ENCODE data around the gene GET3. TPM values are rescaled to one million over a fixed set of nuclear protein-coding genes. Genes with fewer than 3 reads are reported as not detected.
A peak's percentile ranks its signal among the peaks of the same experiment; 100 is the strongest.

The GET3 gene
- total and polyA plus RNA-seq, 2 donors (not counting 1 experiment from before 2014, with no cell fraction given): 37.2 to 61.7 TPM

DNA sequence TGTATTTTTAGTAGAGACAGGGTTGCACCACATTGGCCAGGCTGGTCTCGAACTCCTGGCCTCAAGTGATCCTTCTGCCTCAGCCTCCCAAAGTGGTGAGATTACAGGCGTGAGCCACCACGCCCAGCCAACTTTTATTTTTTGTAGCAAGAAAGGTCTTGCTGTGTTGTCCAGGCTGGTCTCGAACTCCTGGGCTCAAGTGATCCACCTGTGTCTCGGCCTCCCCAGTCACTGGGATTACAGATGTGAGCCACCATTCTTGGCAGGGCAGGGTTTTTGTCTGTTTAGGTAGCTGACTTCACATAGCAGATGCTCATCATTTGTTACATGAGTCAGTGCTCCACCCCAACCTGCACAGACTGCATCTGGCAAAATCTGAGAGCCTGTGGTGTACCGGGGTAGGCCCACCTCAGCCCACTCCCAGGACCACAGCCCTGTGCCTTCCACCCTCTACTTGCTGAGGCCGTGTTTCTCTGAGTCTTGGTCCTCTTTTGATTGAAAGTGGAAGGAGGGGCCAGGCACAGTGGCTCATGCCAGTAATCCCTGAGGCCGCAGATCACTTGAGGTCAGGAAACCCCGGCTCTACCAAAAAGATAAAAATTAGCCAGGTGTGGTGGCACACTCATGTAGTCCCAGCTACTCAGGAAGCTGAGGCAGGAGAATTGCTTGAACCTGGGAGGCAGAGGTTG, 9.4 kb upstream of the GET3 start:
- Histone ChIP-seq H3K4me3 (ENCODE audit: control extremely low read depth in 1 of 5, extremely low read depth in 1 of 5, insufficient read depth in 1 of 5, low read depth in 2 of 5, low read length in 4 of 5) (no peak overlapping the region), H4K20me1 (ENCODE audit: control insufficient read depth, insufficient read depth, low read length, poor library complexity, severe bottlenecking) (peaks cover 43% of the 10 kb centered on the region), H3K79me2 (ENCODE audit: control insufficient read depth, insufficient read depth, low read length) (peaks cover 74% of the 10 kb centered on the region), H2AFZ (ENCODE audit: insufficient read depth, low read depth, low read length, poor library complexity, severe bottlenecking) (no peak overlapping the region), H3K9me3 (ENCODE audit: control extremely low read depth in 1 of 3, control insufficient read depth in 2 of 3, insufficient read depth in 1 of 3, low read length in 2 of 3) (no peaks in the 10 kb centered on the region), H3K4me2 (replicated peaks; ENCODE audit: low read depth, low read length, poor library complexity, severe bottlenecking) (no peak overlapping the region), H3K27ac (ENCODE audit: low read length in 2 of 2) (peak overlapping the region in 1 of 2 donors; percentile 48), H3K36me3 (replicated peaks in 1 of 2; ENCODE audit: control extremely low read depth in 1 of 2, control insufficient read depth in 1 of 2, extremely low read depth in 1 of 2, insufficient read depth in 2 of 2, low read length in 1 of 2) (peaks cover 2 to 36% of the 10 kb centered on the region in 2 experiments), H3K4me1 (ENCODE audit: control insufficient read depth in 2 of 2, insufficient read depth in 2 of 2, low read length in 2 of 2) (peaks cover 49 to 66% of the 10 kb centered on the region in 2 donors), H3K27me3 (replicated peaks in 1 of 4; ENCODE audit: control extremely low read depth in 1 of 4, control insufficient read depth in 3 of 4, insufficient read depth in 4 of 4, low read length in 3 of 4) (no peaks in the 10 kb centered on the region), H3K9ac (ENCODE audit: low read length) (no peak overlapping the region)
- ChIA-PET CTCF (interaction anchor here (0.6 to 1.1 kb wide), 3 partner anchors 17 to 32 kb away, joined by 3 to 4 read pairs (median 4); no protein-coding TSS in a partner anchor), POLR2A (no interaction called here)
- Mint-ChIP-seq H3K27me3 (no peaks in the 10 kb centered on the region), H3K9me3 (ENCODE audit: insufficient read depth) (no peaks in the 10 kb centered on the region), H3K4me1 (peaks cover 56% of the 10 kb centered on the region), H3K4me3 (no peak overlapping the region), H3K27ac (peak overlapping the region; percentile 20)
- 96% methylated on average over 7 of the region's 9 CpGs for WGBS (ENCODE audit: insufficient coverage)
- intact Hi-C loops (cut with micrococcal nuclease): no loop called here
- DNase-seq (no peak), ATAC-seq (ENCODE audit: low read depth) (no peak)
- TF ChIP-seq, protein P1, sequence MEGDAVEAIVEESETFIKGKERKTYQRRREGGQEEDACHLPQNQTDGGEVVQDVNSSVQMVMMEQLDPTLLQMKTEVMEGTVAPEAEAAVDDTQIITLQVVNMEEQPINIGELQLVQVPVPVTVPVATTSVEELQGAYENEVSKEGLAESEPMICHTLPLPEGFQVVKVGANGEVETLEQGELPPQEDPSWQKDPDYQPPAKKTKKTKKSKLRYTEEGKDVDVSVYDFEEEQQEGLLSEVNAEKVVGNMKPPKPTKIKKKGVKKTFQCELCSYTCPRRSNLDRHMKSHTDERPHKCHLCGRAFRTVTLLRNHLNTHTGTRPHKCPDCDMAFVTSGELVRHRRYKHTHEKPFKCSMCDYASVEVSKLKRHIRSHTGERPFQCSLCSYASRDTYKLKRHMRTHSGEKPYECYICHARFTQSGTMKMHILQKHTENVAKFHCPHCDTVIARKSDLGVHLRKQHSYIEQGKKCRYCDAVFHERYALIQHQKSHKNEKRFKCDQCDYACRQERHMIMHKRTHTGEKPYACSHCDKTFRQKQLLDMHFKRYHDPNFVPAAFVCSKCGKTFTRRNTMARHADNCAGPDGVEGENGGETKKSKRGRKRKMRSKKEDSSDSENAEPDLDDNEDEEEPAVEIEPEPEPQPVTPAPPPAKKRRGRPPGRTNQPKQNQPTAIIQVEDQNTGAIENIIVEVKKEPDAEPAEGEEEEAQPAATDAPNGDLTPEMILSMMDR (IDR thresholded peaks at IDR 0.05): no peak
- TF ChIP-seq EZH2 (IDR thresholded peaks at IDR 0.05; ENCODE audit: borderline replicate concordance, insufficient read depth, low read depth, low read length, poor library complexity, severe bottlenecking): no peak

DNA sequence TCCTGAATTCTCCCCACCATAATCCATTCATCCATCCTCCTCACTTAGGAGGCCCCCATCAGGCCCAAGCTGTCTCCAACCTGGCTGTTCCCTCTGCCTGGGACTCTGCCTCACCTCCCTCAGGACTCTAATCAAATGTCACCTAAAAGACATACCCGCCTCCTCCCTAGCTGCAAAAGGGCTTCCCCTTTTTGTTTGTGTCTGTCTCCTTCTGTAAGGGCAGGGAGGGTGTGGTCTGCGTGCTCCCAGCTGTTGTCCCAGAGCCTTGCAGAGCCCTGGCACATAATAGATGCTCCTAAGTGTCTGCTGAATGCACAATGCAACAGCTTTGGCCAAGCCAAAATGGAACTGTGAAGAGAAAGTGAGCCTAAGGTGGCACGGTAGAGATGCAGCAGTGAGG, 7.2 kb upstream of the GET3 start:
- H3K4me3 Mint-ChIP-seq: peak overlapping the region; percentile 83

More for the DNA sequence above, 7.2 kb upstream of the GET3 start:
- peaks cover 77% of the 10 kb centered on the region for H3K79me2 ChIP-seq (ENCODE audit: control insufficient read depth, insufficient read depth, low read length)
- WGBS (ENCODE audit: insufficient coverage): 40% methylated on average over 1 of the region's 3 CpGs
- TF ChIP-seq, protein P1 (IDR thresholded peaks at IDR 0.05): no peak
- TF ChIP-seq EZH2 (IDR thresholded peaks at IDR 0.05; ENCODE audit: borderline replicate concordance, insufficient read depth, low read depth, low read length, poor library complexity, severe bottlenecking): no peak
- H3K27ac ChIP-seq (ENCODE audit: low read length in 2 of 2): peak overlapping the region; percentile 48 to 76
- no peak for ATAC-seq (ENCODE audit: low read depth)
- peaks cover 47 to 67% of the 10 kb centered on the region in 2 donors for H3K4me1 ChIP-seq (ENCODE audit: control insufficient read depth in 2 of 2, insufficient read depth in 2 of 2, low read length in 2 of 2)
- ChIA-PET POLR2A (interaction anchor here (0.7 to 1.0 kb wide), 5 partner anchors 8 to 1894 kb away, joined by 3 to 8 read pairs (median 4); partner anchors contain the start of gene TMED1), CTCF (interaction anchor here (0.8 to 2.0 kb wide), 8 partner anchors 12 to 152 kb away, joined by 3 to 6 read pairs (median 4); partner anchors contain the start of gene DNASE2)
- H3K27ac Mint-ChIP-seq: peak overlapping the region; percentile 95
- H3K9me3 ChIP-seq (ENCODE audit: control extremely low read depth in 1 of 3, control insufficient read depth in 2 of 3, insufficient read depth in 1 of 3, low read length in 2 of 3): no peaks in the 10 kb centered on the region
- H2AFZ ChIP-seq (ENCODE audit: insufficient read depth, low read depth, low read length, poor library complexity, severe bottlenecking): no peak overlapping the region
- H3K4me2 ChIP-seq (replicated peaks; ENCODE audit: low read depth, low read length, poor library complexity, severe bottlenecking): peak overlapping the region; percentile 66
- intact Hi-C loops (cut with micrococcal nuclease): loop anchor here (5.0 kb wide), 2 partner anchors 62 to 1017 kb away; partner anchors contain the start of gene JUNB
- DNase-seq: peak; percentile 59
- H3K4me3 ChIP-seq (ENCODE audit: control extremely low read depth in 1 of 5, extremely low read depth in 1 of 5, insufficient read depth in 1 of 5, low read depth in 2 of 5, low read length in 4 of 5): peak overlapping the region in 1 of 5 experiments; percentile 27
- peaks cover 57% of the 10 kb centered on the region for H4K20me1 ChIP-seq (ENCODE audit: control insufficient read depth, insufficient read depth, low read length, poor library complexity, severe bottlenecking)
- H3K27me3 Mint-ChIP-seq: no peaks in the 10 kb centered on the region
- no peaks in the 10 kb centered on the region for H3K27me3 ChIP-seq (replicated peaks in 1 of 4; ENCODE audit: control extremely low read depth in 1 of 4, control insufficient read depth in 3 of 4, insufficient read depth in 4 of 4, low read length in 3 of 4)
- H3K9me3 Mint-ChIP-seq (ENCODE audit: insufficient read depth): no peaks in the 10 kb centered on the region
- peak overlapping the region; percentile 13 for H3K9ac ChIP-seq (ENCODE audit: low read length)
- peaks cover 2 to 36% of the 10 kb centered on the region in 2 experiments for H3K36me3 ChIP-seq (replicated peaks in 1 of 2; ENCODE audit: control extremely low read depth in 1 of 2, control insufficient read depth in 1 of 2, extremely low read depth in 1 of 2, insufficient read depth in 2 of 2, low read length in 1 of 2)
- peaks cover 55% of the 10 kb centered on the region for H3K4me1 Mint-ChIP-seq
